HepG2 (cell line): ENCODE measurements around the gene RB1. TPM values are rescaled to one million over a fixed set of nuclear protein-coding genes. Genes with fewer than 3 reads are reported as not detected.

ENCODE experiments used
- ASH2L ChIP-seq: fragments of 300-600, 200-600 bp; sonication (generic); IDR thresholded peaks from 2 replicates; pipeline ENCODE4 v1.7.0; 2017; ENCODE audit warnings: low read depth, mild to moderate bottlenecking, moderate library complexity, mixed read lengths, low read length; ENCODE audit not compliant: insufficient read length
- ELF3 ChIP-seq: IDR thresholded peaks from 2 replicates; pipeline ENCODE4 v1.6.1; 2016; ENCODE audit warnings: missing genetic modification reagents, missing compliant biosample characterization
- FOXA1 ChIP-seq, 2 experiments: fragments of 450-650 bp in 1 of 2; sonication (generic) in 1 of 2; formaldehyde crosslinking in 1 of 2; IDR thresholded peaks; 2 replicates each; pipeline versions ENCODE4 v1.4.0 to v1.6.1; 2016 to 2020; ENCODE audit warnings: missing genetic modification reagents in 1 of 2
- FOXA3 ChIP-seq: IDR thresholded peaks from 2 replicates; pipeline ENCODE4 v1.6.1; 2016; ENCODE audit warnings: missing genetic modification reagents, missing compliant biosample characterization
- NCOA2 ChIP-seq: sonication (generic); formaldehyde crosslinking; IDR thresholded peaks from 2 replicates; pipeline ENCODE4 v1.8.0; 2022; ENCODE audit warnings: inconsistent platforms
- NCOR1 ChIP-seq: fragments of 200-600 bp; sonication (generic); IDR thresholded peaks from 2 replicates; pipeline ENCODE4 v1.7.0; 2017; ENCODE audit warnings: antibody characterized with exemption, low read length, borderline replicate concordance
- SAP130 ChIP-seq: IDR thresholded peaks from 2 replicates; pipeline ENCODE4 v1.6.1; 2016; ENCODE audit warnings: low read depth
- SOX13 ChIP-seq, 3 experiments: fragments of 450-650 bp in 1 of 3; sonication (generic) in 1 of 3; formaldehyde crosslinking in 1 of 3; IDR thresholded peaks in 2 of 3; conservative IDR thresholded peaks in 1 of 3; 2 replicates each; pipeline versions ENCODE4 v1.5.0 to v1.6.1; 2016 to 2020; ENCODE audit warnings: antibody characterized with exemption in 1 of 3, mild to moderate bottlenecking in 1 of 3, missing compliant biosample characterization in 1 of 3, missing genetic modification reagents in 1 of 3, moderate library complexity in 1 of 3
- SOX6 ChIP-seq, 2 experiments: fragments of 450-650 bp in 1 of 2; sonication (generic) in 1 of 2; formaldehyde crosslinking in 1 of 2; IDR thresholded peaks; 2 replicates each; pipeline versions ENCODE4 v1.4.0 to v1.6.1; 2017 to 2020; ENCODE audit warnings: antibody characterized with exemption in 1 of 2, mild to moderate bottlenecking in 1 of 2, missing genetic modification reagents in 1 of 2
- TCF7 ChIP-seq: sonication (generic); IDR thresholded peaks from 2 replicates; pipeline ENCODE4 v1.6.1; 2016; ENCODE audit warnings: antibody characterized with exemption, low read depth
- ZBTB7B ChIP-seq: sonication (generic); formaldehyde crosslinking; IDR thresholded peaks from 2 replicates; pipeline ENCODE4 v1.4.0; 2020; ENCODE audit warnings: missing genetic modification reagents
- ZFAT ChIP-seq: sonication (generic); formaldehyde crosslinking; conservative IDR thresholded peaks from 2 replicates; pipeline ENCODE4 v1.8.1; 2023; ENCODE audit warnings: missing genetic modification reagents, inconsistent platforms
- ZNF629 ChIP-seq: sonication (generic); formaldehyde crosslinking; conservative IDR thresholded peaks from 2 replicates; pipeline ENCODE4 v1.5.0; 2020; ENCODE audit warnings: missing genetic modification reagents
- polyA plus RNA-seq, 8 experiments: library from polyadenylated mRNA; depleted of rRNA in 3 of 8; stranded (reverse) in 7 of 8; unstranded in 1 of 8; fragments of >200 nt; fragmentation: Illumina TruSeq in 4 of 8; extraction: Trizol in 4 of 8; gene quantifications; 2 replicates each; pipeline versions ENCODE4 v1.2.1 to v1.2.3, GENCODE V29; 2011 to 2016; ENCODE audit warnings: low read depth in 4 of 8, missing spikeins in 1 of 8, mixed read lengths in 1 of 8; ENCODE audit not compliant: insufficient read depth in 1 of 8
- total RNA-seq, 5 experiments: library from RNA; depleted of rRNA; stranded (reverse); fragments of >200 nt; fragmentation: Illumina TruSeq; extraction: Trizol; gene quantifications; 2 replicates each; pipeline ENCODE4 v1.2.3, GENCODE V29; 2016; ENCODE audit warnings: low read depth in 1 of 5
- TF ChIP-seq, protein P1 (sequence below): sonication (generic); formaldehyde crosslinking; IDR thresholded peaks from 2 replicates; pipeline ENCODE4 v1.4.0; 2020; ENCODE audit warnings: missing genetic modification reagents
- TF ChIP-seq, protein P2 (sequence below): sonication (generic); formaldehyde crosslinking; IDR thresholded peaks from 2 replicates; pipeline ENCODE4 v1.9.0; 2022; ENCODE audit warnings: low read depth, missing genetic modification reagents
- TF ChIP-seq, protein P3 (sequence below): sonication (generic); formaldehyde crosslinking; IDR thresholded peaks from 2 replicates; pipeline ENCODE4 v1.5.0; 2020; ENCODE audit warnings: mild to moderate bottlenecking, missing genetic modification reagents, borderline replicate concordance

The RB1 gene
- total and polyA plus RNA-seq, 2 of the 13 experiments (the other 11 are each of a cell fraction or from before 2014, with no cell fraction given), result 15.6 to 23.7 TPM

DNA sequence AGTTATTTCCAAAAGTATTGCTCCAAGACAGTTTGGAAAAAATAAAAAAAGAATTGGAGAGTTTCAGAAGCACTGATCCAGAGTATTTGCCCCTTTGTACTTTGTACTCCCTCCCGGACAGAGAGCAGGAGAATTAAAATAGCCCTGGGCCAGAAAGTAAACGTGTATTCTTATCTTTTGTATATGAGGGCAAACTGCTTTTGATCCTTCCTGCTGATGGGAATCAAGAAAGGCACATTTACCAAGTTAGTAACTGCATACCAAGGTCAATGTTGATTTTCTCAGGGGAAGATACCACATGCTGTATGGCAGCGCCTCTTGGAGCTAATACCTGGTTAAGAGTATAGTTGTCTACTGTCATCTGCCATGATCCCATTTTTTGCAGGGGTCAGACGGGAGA, 10.9 kb upstream of the RB1 start (continued):
- TF ChIP-seq, protein P1, sequence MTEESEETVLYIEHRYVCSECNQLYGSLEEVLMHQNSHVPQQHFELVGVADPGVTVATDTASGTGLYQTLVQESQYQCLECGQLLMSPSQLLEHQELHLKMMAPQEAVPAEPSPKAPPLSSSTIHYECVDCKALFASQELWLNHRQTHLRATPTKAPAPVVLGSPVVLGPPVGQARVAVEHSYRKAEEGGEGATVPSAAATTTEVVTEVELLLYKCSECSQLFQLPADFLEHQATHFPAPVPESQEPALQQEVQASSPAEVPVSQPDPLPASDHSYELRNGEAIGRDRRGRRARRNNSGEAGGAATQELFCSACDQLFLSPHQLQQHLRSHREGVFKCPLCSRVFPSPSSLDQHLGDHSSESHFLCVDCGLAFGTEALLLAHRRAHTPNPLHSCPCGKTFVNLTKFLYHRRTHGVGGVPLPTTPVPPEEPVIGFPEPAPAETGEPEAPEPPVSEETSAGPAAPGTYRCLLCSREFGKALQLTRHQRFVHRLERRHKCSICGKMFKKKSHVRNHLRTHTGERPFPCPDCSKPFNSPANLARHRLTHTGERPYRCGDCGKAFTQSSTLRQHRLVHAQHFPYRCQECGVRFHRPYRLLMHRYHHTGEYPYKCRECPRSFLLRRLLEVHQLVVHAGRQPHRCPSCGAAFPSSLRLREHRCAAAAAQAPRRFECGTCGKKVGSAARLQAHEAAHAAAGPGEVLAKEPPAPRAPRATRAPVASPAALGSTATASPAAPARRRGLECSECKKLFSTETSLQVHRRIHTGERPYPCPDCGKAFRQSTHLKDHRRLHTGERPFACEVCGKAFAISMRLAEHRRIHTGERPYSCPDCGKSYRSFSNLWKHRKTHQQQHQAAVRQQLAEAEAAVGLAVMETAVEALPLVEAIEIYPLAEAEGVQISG (CRISPR knock-in tag), result no peak
- peak; percentile 63; the same call in 1 of the 2 replicates for TF ChIP-seq NCOR1
- TF ChIP-seq, protein P2, sequence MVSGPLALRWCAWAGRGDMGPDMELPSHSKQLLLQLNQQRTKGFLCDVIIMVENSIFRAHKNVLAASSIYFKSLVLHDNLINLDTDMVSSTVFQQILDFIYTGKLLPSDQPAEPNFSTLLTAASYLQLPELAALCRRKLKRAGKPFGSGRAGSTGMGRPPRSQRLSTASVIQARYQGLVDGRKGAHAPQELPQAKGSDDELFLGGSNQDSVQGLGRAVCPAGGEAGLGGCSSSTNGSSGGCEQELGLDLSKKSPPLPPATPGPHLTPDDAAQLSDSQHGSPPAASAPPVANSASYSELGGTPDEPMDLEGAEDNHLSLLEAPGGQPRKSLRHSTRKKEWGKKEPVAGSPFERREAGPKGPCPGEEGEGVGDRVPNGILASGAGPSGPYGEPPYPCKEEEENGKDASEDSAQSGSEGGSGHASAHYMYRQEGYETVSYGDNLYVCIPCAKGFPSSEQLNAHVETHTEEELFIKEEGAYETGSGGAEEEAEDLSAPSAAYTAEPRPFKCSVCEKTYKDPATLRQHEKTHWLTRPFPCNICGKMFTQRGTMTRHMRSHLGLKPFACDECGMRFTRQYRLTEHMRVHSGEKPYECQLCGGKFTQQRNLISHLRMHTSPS (CRISPR knock-in tag), result no peak
- TF ChIP-seq FOXA3 (CRISPR knock-in tag), result peak; percentile 45
- peak; percentile 39; the same call in 1 of the 2 replicates for TF ChIP-seq SAP130 (CRISPR knock-in tag)
- peak; percentile 23 for TF ChIP-seq ASH2L
- no peak for TF ChIP-seq FOXA1 (IDR thresholded peaks at IDR 0.05)
- TF ChIP-seq FOXA1 (CRISPR knock-in tag; IDR thresholded peaks at IDR 0.05), result peak; percentile 54
- TF ChIP-seq ZBTB7B, result 0 out of 2 replicates have a peak, but pooled peaks have one; percentile 19
- no peak for TF ChIP-seq SOX13 (IDR thresholded peaks at IDR 0.05)
- TF ChIP-seq SOX13 (CRISPR knock-in tag; conservative IDR thresholded peaks at IDR 0.05 in 1 of 2, IDR thresholded peaks at IDR 0.05 in 1 of 2), result peak in 1 of 2 experiments; percentile 75; a peak in 2 of 4 replicates
- no peak for TF ChIP-seq ZNF629
- no peak for TF ChIP-seq ZFAT (CRISPR knock-in tag)
- TF ChIP-seq ELF3 (CRISPR knock-in tag), result 0 out of 2 replicates have a peak, but pooled peaks have one; percentile 27
- peak; percentile 71 for TF ChIP-seq NCOA2 (CRISPR knock-in tag)
- TF ChIP-seq TCF7, result peak; percentile 64
- no peak for TF ChIP-seq SOX6 (IDR thresholded peaks at IDR 0.05)
- peak; percentile 49; the same call in 1 of the 2 replicates for TF ChIP-seq SOX6 (CRISPR knock-in tag; IDR thresholded peaks at IDR 0.05)
- TF ChIP-seq, protein P3, sequence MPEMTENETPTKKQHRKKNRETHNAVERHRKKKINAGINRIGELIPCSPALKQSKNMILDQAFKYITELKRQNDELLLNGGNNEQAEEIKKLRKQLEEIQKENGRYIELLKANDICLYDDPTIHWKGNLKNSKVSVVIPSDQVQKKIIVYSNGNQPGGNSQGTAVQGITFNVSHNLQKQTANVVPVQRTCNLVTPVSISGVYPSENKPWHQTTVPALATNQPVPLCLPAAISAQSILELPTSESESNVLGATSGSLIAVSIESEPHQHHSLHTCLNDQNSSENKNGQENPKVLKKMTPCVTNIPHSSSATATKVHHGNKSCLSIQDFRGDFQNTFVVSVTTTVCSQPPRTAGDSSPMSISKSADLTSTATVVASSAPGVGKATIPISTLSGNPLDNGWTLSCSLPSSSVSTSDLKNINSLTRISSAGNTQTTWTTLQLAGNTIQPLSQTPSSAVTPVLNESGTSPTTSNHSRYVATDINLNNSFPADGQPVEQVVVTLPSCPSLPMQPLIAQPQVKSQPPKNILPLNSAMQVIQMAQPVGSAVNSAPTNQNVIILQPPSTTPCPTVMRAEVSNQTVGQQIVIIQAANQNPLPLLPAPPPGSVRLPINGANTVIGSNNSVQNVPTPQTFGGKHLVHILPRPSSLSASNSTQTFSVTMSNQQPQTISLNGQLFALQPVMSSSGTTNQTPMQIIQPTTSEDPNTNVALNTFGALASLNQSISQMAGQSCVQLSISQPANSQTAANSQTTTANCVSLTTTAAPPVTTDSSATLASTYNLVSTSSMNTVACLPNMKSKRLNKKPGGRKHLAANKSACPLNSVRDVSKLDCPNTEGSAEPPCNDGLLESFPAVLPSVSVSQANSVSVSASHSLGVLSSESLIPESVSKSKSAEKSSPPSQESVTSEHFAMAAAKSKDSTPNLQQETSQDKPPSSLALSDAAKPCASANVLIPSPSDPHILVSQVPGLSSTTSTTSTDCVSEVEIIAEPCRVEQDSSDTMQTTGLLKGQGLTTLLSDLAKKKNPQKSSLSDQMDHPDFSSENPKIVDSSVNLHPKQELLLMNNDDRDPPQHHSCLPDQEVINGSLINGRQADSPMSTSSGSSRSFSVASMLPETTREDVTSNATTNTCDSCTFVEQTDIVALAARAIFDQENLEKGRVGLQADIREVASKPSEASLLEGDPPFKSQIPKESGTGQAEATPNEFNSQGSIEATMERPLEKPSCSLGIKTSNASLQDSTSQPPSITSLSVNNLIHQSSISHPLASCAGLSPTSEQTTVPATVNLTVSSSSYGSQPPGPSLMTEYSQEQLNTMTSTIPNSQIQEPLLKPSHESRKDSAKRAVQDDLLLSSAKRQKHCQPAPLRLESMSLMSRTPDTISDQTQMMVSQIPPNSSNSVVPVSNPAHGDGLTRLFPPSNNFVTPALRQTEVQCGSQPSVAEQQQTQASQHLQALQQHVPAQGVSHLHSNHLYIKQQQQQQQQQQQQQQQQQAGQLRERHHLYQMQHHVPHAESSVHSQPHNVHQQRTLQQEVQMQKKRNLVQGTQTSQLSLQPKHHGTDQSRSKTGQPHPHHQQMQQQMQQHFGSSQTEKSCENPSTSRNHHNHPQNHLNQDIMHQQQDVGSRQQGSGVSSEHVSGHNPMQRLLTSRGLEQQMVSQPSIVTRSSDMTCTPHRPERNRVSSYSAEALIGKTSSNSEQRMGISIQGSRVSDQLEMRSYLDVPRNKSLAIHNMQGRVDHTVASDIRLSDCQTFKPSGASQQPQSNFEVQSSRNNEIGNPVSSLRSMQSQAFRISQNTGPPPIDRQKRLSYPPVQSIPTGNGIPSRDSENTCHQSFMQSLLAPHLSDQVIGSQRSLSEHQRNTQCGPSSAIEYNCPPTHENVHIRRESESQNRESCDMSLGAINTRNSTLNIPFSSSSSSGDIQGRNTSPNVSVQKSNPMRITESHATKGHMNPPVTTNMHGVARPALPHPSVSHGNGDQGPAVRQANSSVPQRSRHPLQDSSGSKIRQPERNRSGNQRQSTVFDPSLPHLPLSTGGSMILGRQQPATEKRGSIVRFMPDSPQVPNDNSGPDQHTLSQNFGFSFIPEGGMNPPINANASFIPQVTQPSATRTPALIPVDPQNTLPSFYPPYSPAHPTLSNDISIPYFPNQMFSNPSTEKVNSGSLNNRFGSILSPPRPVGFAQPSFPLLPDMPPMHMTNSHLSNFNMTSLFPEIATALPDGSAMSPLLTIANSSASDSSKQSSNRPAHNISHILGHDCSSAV (CRISPR knock-in tag), result no peak
